Neuronal stem cell (in vitro differentiated cells): ENCODE results near the gene PAQR7.

Experiments used
- DNase-seq: peaks from one replicate; pipeline ENCODE4 v3.0.0-alpha.2; 2013; ENCODE audit warnings: low spot score
- H2AFZ ChIP-seq: one replicate; pipeline ENCODE4 v1.6.1; 2013; ENCODE audit warnings: mild to moderate bottlenecking, low read length, inconsistent platforms
- H2AK5ac ChIP-seq: 2 replicates; pipeline ENCODE4 v1.6.1; 2013; ENCODE audit warnings: low read depth, mild to moderate bottlenecking, inconsistent platforms, low read length, moderate library complexity, mixed read lengths
- H2BK120ac ChIP-seq: 2 replicates; pipeline ENCODE4 v1.6.1; 2013; ENCODE audit warnings: low read depth, mild to moderate bottlenecking, inconsistent platforms, low read length, moderate library complexity, mixed read lengths
- H2BK12ac ChIP-seq: one replicate; pipeline ENCODE4 v1.6.1; 2013; ENCODE audit warnings: low read length, inconsistent platforms
- H2BK15ac ChIP-seq: 2 replicates; pipeline ENCODE4 v1.6.1; 2013; ENCODE audit warnings: mild to moderate bottlenecking, low read length, inconsistent platforms, mixed read lengths
- H2BK5ac ChIP-seq: one replicate; pipeline ENCODE4 v1.6.1; 2013; ENCODE audit warnings: inconsistent platforms, mild to moderate bottlenecking, low read length, moderate library complexity
- H3K14ac ChIP-seq: one replicate; pipeline ENCODE4 v1.6.1; 2013; ENCODE audit warnings: low read length, inconsistent platforms
- H3K18ac ChIP-seq: 2 replicates; pipeline ENCODE4 v1.6.1; 2013; ENCODE audit warnings: low read length, inconsistent platforms
- H3K23ac ChIP-seq: 2 replicates; pipeline ENCODE4 v1.6.1; 2013; ENCODE audit warnings: low read depth, mild to moderate bottlenecking, mixed read lengths, low read length, inconsistent platforms; ENCODE audit not compliant: poor library complexity
- H3K27ac ChIP-seq: replicated peaks from 3 replicates; pipeline ENCODE4 v1.5.1; 2013; ENCODE audit warnings: low read length, inconsistent platforms
- H3K27me3 ChIP-seq, 3 experiments: 2 replicates each; pipeline ENCODE4 v1.6.1; 2013; ENCODE audit warnings: low read length in 3 of 3, mild to moderate bottlenecking in 2 of 3, inconsistent platforms in 1 of 3, low read depth in 1 of 3, mixed read lengths in 1 of 3, moderate library complexity in 1 of 3; ENCODE audit not compliant: control insufficient read depth in 3 of 3, insufficient read depth in 3 of 3
- H3K36me3 ChIP-seq, 2 donors: replicated peaks in 1 of 2; 2 replicates each; pipeline ENCODE4 v1.6.1; 2013; ENCODE audit warnings: low read length in 2 of 2; ENCODE audit not compliant: control insufficient read depth in 2 of 2, insufficient read depth in 2 of 2
- H3K4ac ChIP-seq: 2 replicates; pipeline ENCODE4 v1.6.1; 2013; ENCODE audit warnings: inconsistent platforms, mild to moderate bottlenecking, low read length, moderate library complexity
- H3K4me1 ChIP-seq, 2 donors: 1 replicate in 1 of 2; 2 replicates in 1 of 2; pipeline ENCODE4 v1.6.1; 2013; ENCODE audit warnings: low read length in 2 of 2, low read depth in 1 of 2; ENCODE audit not compliant: control insufficient read depth in 2 of 2, insufficient read depth in 1 of 2
- H3K4me2 ChIP-seq: one replicate; pipeline ENCODE4 v1.6.1; 2013; ENCODE audit warnings: mild to moderate bottlenecking, low read length, inconsistent platforms; ENCODE audit not compliant: insufficient read depth, poor library complexity, severe bottlenecking
- H3K4me3 ChIP-seq, 2 donors: 2 replicates each; pipeline ENCODE4 v1.5.1; 2013; ENCODE audit warnings: low read length in 2 of 2, mild to moderate bottlenecking in 2 of 2, inconsistent platforms in 1 of 2, moderate library complexity in 1 of 2
- H3K79me1 ChIP-seq: one replicate; pipeline ENCODE4 v1.6.1; 2013; ENCODE audit warnings: low read depth, mild to moderate bottlenecking, inconsistent platforms, low read length, moderate library complexity
- H3K9ac ChIP-seq: one replicate; pipeline ENCODE4 v1.6.1; 2013; ENCODE audit warnings: mild to moderate bottlenecking, low read depth, low read length, inconsistent platforms; ENCODE audit not compliant: poor library complexity
- H3K9me3 ChIP-seq, 2 donors: replicated peaks in 1 of 2; 2 replicates each; pipeline versions ENCODE3 to v1.6.1; 2013; ENCODE audit warnings: low read length in 2 of 2, mild to moderate bottlenecking in 2 of 2, inconsistent platforms in 1 of 2, low read depth in 1 of 2, mixed read lengths in 1 of 2, moderate library complexity in 1 of 2; ENCODE audit not compliant: control insufficient read depth in 2 of 2, insufficient read depth in 1 of 2
- H4K8ac ChIP-seq: one replicate; pipeline ENCODE4 v1.6.1; 2013; ENCODE audit warnings: low read depth, mild to moderate bottlenecking, inconsistent platforms, low read length, moderate library complexity
- H4K91ac ChIP-seq: one replicate; pipeline ENCODE4 v1.6.1; 2013; ENCODE audit warnings: low read length, low read depth, mild to moderate bottlenecking, inconsistent platforms; ENCODE audit not compliant: poor library complexity
- WGBS, 2 donors: extraction: QIAGEN DNeasy Blood & Tissue Kit; methylation state at CpG; one replicate each; pipeline ENCODE4 v1.1.7; 2013; ENCODE audit warnings: missing lambda C conversion rate in 2 of 2, mixed read lengths in 1 of 2; ENCODE audit not compliant: insufficient read length in 2 of 2, insufficient replicate concordance in 1 of 2; ENCODE audit errors: extremely low coverage in 2 of 2; 5-methylcytosine and 5-hydroxymethylcytosine counted together

Gene PAQR7

GRCh38 chr1:25914074-25914995 lies 38.8 kb upstream of the PAQR7 start:
- H3K79me1 ChIP-seq: no peaks in the 10 kb centered on the region
- no peak overlapping the region for H2AFZ ChIP-seq
- peaks cover 5 to 13% of the 10 kb centered on the region in 2 donors for H3K4me1 ChIP-seq
- no peak overlapping the region for H2BK12ac ChIP-seq
- DNase-seq: no peak
- H3K27ac ChIP-seq: no peak overlapping the region
- peak overlapping the region; percentile 84 for H2AK5ac ChIP-seq
- WGBS, 2 donors: no CpG with 5 or more reads among the region's 3 CpGs
- H3K9me3 ChIP-seq: no peaks in the 10 kb centered on the region
- H4K8ac ChIP-seq: no peak overlapping the region
- H3K4me3 ChIP-seq: no peak overlapping the region
- no peaks in the 10 kb centered on the region for H3K36me3 ChIP-seq
- peak overlapping the region; percentile 83 for H3K23ac ChIP-seq
- no peak overlapping the region for H2BK15ac ChIP-seq
- no peak overlapping the region for H3K18ac ChIP-seq
- no peak overlapping the region for H3K9ac ChIP-seq
- H3K4me2 ChIP-seq: no peak overlapping the region
- H3K14ac ChIP-seq: no peak overlapping the region
- H3K4ac ChIP-seq: no peak overlapping the region
- no peak overlapping the region for H2BK5ac ChIP-seq
- H2BK120ac ChIP-seq: no peak overlapping the region
- H3K27me3 ChIP-seq: no peaks in the 10 kb centered on the region
- H4K91ac ChIP-seq: no peak overlapping the region

DNA sequence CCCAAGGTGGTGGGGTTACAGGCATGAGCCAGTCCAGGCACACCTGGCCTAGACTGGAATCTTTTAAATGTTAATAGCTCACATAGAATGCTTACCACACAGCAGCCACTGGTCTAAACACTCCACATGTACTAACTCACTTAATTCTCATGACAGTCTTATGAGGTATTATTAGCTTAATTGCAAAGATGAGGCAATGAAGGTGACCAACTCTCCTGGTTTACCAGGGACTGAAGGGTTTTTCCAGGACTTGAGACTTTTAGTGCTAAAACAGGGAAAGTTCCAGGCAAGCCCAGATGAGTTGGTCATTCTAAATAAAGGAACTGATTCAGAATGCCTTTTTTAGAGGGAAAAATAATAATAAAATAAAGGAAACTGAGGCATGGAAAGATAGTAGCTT lies 37.7 kb upstream of the PAQR7 start:
- no peak overlapping the region for H4K91ac ChIP-seq
- no peak overlapping the region for H3K14ac ChIP-seq
- no peak overlapping the region for H3K9ac ChIP-seq
- DNase-seq: no peak
- no peaks in the 10 kb centered on the region for H3K36me3 ChIP-seq
- H3K79me1 ChIP-seq: no peaks in the 10 kb centered on the region
- H3K23ac ChIP-seq: no peak overlapping the region
- H2BK120ac ChIP-seq: no peak overlapping the region
- H3K4me3 ChIP-seq: no peak overlapping the region
- no peaks in the 10 kb centered on the region for H3K27me3 ChIP-seq
- H4K8ac ChIP-seq: no peak overlapping the region
- H3K18ac ChIP-seq: no peak overlapping the region
- no peak overlapping the region for H2BK15ac ChIP-seq
- H2AK5ac ChIP-seq: no peak overlapping the region
- no peak overlapping the region for H3K4ac ChIP-seq
- H3K9me3 ChIP-seq: no peaks in the 10 kb centered on the region
- H3K4me1 ChIP-seq: peaks cover 6 to 13% of the 10 kb centered on the region in 2 donors
- H2BK12ac ChIP-seq: no peak overlapping the region
- no peak overlapping the region for H3K27ac ChIP-seq
- no peak overlapping the region for H2BK5ac ChIP-seq
- no peak overlapping the region for H3K4me2 ChIP-seq
- H2AFZ ChIP-seq: no peak overlapping the region

DNA sequence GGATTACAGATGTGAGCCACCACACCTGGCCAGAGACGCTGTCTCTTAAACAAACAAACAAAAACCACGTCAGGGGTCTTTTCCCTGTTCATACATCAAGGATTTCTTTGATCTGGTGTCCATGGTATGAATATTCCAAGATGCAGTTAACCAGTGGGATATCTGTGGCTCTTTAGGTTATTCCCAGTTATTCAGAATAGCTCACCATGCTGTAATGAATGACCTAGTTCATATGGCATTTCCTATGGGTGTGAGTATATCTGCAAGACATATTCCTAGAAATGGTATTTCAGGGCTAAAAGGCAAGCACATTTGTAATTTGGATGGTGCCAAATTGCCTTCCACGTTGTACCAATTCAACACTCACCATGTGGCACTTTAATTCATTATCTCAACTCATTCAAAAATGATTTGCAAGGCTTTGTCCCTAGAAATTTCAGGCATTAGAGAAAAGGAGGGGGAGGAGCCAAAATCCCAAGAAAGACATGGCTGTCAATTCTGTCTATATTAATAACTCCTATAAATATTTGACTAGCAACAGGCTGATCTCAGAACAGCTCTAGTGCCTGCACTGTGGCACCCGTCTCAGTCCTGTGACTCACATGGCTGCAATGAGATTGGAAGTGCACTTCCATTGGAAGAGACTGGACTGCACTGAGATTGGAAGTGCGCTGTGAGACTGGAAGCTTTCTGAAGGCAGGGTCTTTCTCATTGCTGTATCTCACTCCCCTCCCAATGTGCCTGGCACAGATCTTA lies 36.7 kb upstream of the PAQR7 start:
- H3K23ac ChIP-seq: no peak overlapping the region
- H2BK15ac ChIP-seq: no peak overlapping the region
- no peak overlapping the region for H2AFZ ChIP-seq
- H3K79me1 ChIP-seq: no peaks in the 10 kb centered on the region
- no peak overlapping the region for H3K14ac ChIP-seq
- H4K91ac ChIP-seq: no peak overlapping the region
- no peaks in the 10 kb centered on the region for H3K36me3 ChIP-seq
- no peak overlapping the region for H2BK5ac ChIP-seq
- no CpG with 5 or more reads among the region's 5 CpGs for WGBS, 2 donors
- no peaks in the 10 kb centered on the region for H3K27me3 ChIP-seq
- no peak overlapping the region for H3K9ac ChIP-seq
- H2BK120ac ChIP-seq: no peak overlapping the region
- H3K4me2 ChIP-seq: no peak overlapping the region
- H3K18ac ChIP-seq: no peak overlapping the region
- DNase-seq: no peak
- H2AK5ac ChIP-seq: no peak overlapping the region
- H3K4ac ChIP-seq: no peak overlapping the region
- no peak overlapping the region for H4K8ac ChIP-seq
- no peaks in the 10 kb centered on the region for H3K9me3 ChIP-seq
- H2BK12ac ChIP-seq: no peak overlapping the region
- peaks cover 9 to 14% of the 10 kb centered on the region in 2 donors for H3K4me1 ChIP-seq
- H3K4me3 ChIP-seq: no peak overlapping the region
- H3K27ac ChIP-seq: no peak overlapping the region

DNA sequence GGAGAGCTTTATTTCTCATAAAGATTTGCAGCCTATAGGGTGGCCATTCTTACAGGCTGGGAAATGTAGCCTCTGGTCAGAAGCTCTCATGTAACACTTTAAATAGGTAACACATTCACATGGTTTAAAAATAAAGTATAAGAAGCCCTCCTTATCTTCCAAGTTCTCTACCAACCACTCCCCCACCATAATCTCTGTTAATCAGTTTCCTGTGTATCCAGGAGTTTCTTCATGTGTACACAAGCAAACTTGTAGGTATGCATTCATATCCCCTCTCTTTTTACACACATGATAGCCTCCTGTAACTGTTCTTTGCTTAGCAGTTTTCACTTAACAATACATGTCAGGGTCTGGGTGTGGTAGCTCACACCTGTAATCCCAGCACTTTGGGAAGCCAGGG lies 35.7 kb upstream of the PAQR7 start:
- no peak overlapping the region for H2BK120ac ChIP-seq
- H3K18ac ChIP-seq: no peak overlapping the region
- H3K23ac ChIP-seq: no peak overlapping the region
- H3K4ac ChIP-seq: no peak overlapping the region
- H3K14ac ChIP-seq: no peak overlapping the region
- no peak overlapping the region for H3K27ac ChIP-seq
- H3K4me1 ChIP-seq: peaks cover 12 to 22% of the 10 kb centered on the region in 2 donors
- H4K91ac ChIP-seq: no peak overlapping the region
- H3K27me3 ChIP-seq: no peaks in the 10 kb centered on the region
- no peak for DNase-seq
- no peak overlapping the region for H2BK15ac ChIP-seq
- no peak overlapping the region for H3K9ac ChIP-seq
- no peaks in the 10 kb centered on the region for H3K79me1 ChIP-seq
- no peak overlapping the region for H2AFZ ChIP-seq
- H2BK12ac ChIP-seq: no peak overlapping the region
- H3K4me3 ChIP-seq: no peak overlapping the region
- no peak overlapping the region for H2AK5ac ChIP-seq
- H3K9me3 ChIP-seq: no peaks in the 10 kb centered on the region
- no peak overlapping the region for H3K4me2 ChIP-seq
- no peak overlapping the region for H4K8ac ChIP-seq
- H2BK5ac ChIP-seq: no peak overlapping the region
- no peaks in the 10 kb centered on the region for H3K36me3 ChIP-seq
